Colonic mucosa (tissue), 4 donors: ENCODE measurements around the gene TENM4. TPM values are rescaled to one million over a fixed set of nuclear protein-coding genes. Genes with fewer than 3 reads are reported as not detected.

Experiments used
- DNase-seq: peaks from one replicate; pipeline ENCODE4 v3.0.0-alpha.2; 2020
- H3K27ac ChIP-seq: fragments of 200-600 bp; one replicate; pipeline ENCODE4 v1.8.0; 2021
- H3K27me3 ChIP-seq: fragments of 200-600 bp; one replicate; pipeline ENCODE4 v1.8.0; 2021
- H3K36me3 ChIP-seq: fragments of 200-600 bp; one replicate; pipeline ENCODE4 v1.8.0; 2021
- H3K4me1 ChIP-seq: fragments of 200-600 bp; one replicate; pipeline ENCODE4 v1.8.0; 2021; ENCODE audit warnings: mild to moderate bottlenecking
- H3K4me3 ChIP-seq: fragments of 200-600 bp; one replicate; pipeline ENCODE4 v1.8.0; 2021
- H3K9ac ChIP-seq, 2 donors: one replicate each; pipeline ENCODE4 v1.7.0; 2013; ENCODE audit warnings: control low read depth in 2 of 2, low read depth in 2 of 2, low read length in 2 of 2
- H3K9me3 ChIP-seq: fragments of 200-600 bp; one replicate; pipeline ENCODE4 v1.8.0; 2021
- CTCF ChIP-seq: fragments of 200-600 bp; IDR thresholded peaks from one replicate; pipeline ENCODE4 v1.8.0; 2022; ENCODE audit warnings: antibody characterized with exemption, mild to moderate bottlenecking
- intact Hi-C: fragments of 100-400 bp; cut with DNase I; formaldehyde crosslinking; loops from one replicate; pipeline ENCODE4 v1.14.1; 2022
- total RNA-seq, 2 donors: library from RNA; stranded (reverse); fragmentation: NEBNext Ultra II Directional in 1 of 2; extraction: Animal tissue kit (Norgen Biotek cat#: 25700) in 1 of 2; gene quantifications; one replicate each; pipeline ENCODE4 v1.2.1, GENCODE V29; 2021
- donor health status: healthy.
- donor health status: DM: no; HTN: no; CAD: no.
- donor health status: DM: no; HTN: no; CAD: no.

TENM4 gene
- total RNA-seq, 2 donors from 2014 or later: 0.48 to 1.2 TPM

GRCh38 chr11:79461666-79462645 is 21.1 kb upstream of the TENM4 start:
- Histone ChIP-seq H3K4me3 (no peak overlapping the region), H3K36me3 (no peaks in the 10 kb centered on the region), H3K4me1 (no peaks in the 10 kb centered on the region), H3K27me3 (no peaks in the 10 kb centered on the region), H3K27ac (no peak overlapping the region), H3K9ac (no peak overlapping the region), H3K9me3 (no peaks in the 10 kb centered on the region)
- intact Hi-C loops: no loop called here
- TF ChIP-seq CTCF: no peak
- no peak for DNase-seq

GRCh38 chr11:79461144-79461543 is 20.3 kb upstream of the TENM4 start:
- Histone ChIP-seq H3K4me3 (no peak overlapping the region), H3K4me1 (no peaks in the 10 kb centered on the region), H3K36me3 (no peaks in the 10 kb centered on the region), H3K27ac (no peak overlapping the region), H3K9ac (no peak overlapping the region), H3K27me3 (no peaks in the 10 kb centered on the region), H3K9me3 (no peaks in the 10 kb centered on the region)
- intact Hi-C loops: no loop called here
- no peak for TF ChIP-seq CTCF
- DNase-seq: no peak

GRCh38 chr11:79458709-79459108 is 17.9 kb upstream of the TENM4 start:
- Histone ChIP-seq H3K9ac (no peak overlapping the region), H3K4me1 (no peaks in the 10 kb centered on the region), H3K27me3 (no peaks in the 10 kb centered on the region), H3K27ac (no peak overlapping the region), H3K36me3 (no peaks in the 10 kb centered on the region), H3K4me3 (no peak overlapping the region), H3K9me3 (no peaks in the 10 kb centered on the region)
- TF ChIP-seq CTCF: no peak
- intact Hi-C loops: no loop called here
- DNase-seq: no peak

GRCh38 chr11:79456501-79456900 is 15.7 kb upstream of the TENM4 start:
- Histone ChIP-seq H3K27ac (no peak overlapping the region), H3K4me3 (no peak overlapping the region), H3K9me3 (no peaks in the 10 kb centered on the region), H3K36me3 (no peaks in the 10 kb centered on the region), H3K27me3 (no peaks in the 10 kb centered on the region), H3K4me1 (no peaks in the 10 kb centered on the region), H3K9ac (no peak overlapping the region)
- TF ChIP-seq CTCF: no peak
- no peak for DNase-seq
- intact Hi-C loops: no loop called here

GRCh38 chr11:79453617-79454016 is 12.8 kb upstream of the TENM4 start:
- H3K4me3 ChIP-seq: no peak overlapping the region
- TF ChIP-seq CTCF: no peak
- H3K9me3 ChIP-seq: no peaks in the 10 kb centered on the region
- no peak for DNase-seq
- no peak overlapping the region for H3K9ac ChIP-seq
- H3K27ac ChIP-seq: no peak overlapping the region
- no peaks in the 10 kb centered on the region for H3K27me3 ChIP-seq
- no peaks in the 10 kb centered on the region for H3K4me1 ChIP-seq
- no peaks in the 10 kb centered on the region for H3K36me3 ChIP-seq
- intact Hi-C loops: no loop called here
